Activated B cell treated with CpG ODN at 0.5 μM for 24 hours (primary cell): ENCODE results near the gene CXorf58. TPM values are rescaled to one million over a fixed set of nuclear protein-coding genes. Genes with fewer than 3 reads are reported as not detected.
A peak's percentile ranks its signal among the peaks of the same experiment; 100 is the strongest.

Experiments
- ATAC-seq: fragments of 200-7000 bp; cut with Tn5 transposase; one replicate; pipeline ENCODE4 v1.10.0; 2021; ENCODE audit warnings: low read depth, mild to moderate bottlenecking, moderate library complexity
- CTCF ChIA-PET: fragments of 350-600 bp; sonication (Branson Sonifier 250); formaldehyde crosslinking; loops from one replicate; lab custom pipeline; 2021; ENCODE audit warnings: antibody characterized with exemption; lab: Charles Lee
- POLR2A ChIA-PET: fragments of 350-600 bp; sonication (Branson Sonifier 250); formaldehyde crosslinking; loops from one replicate; lab custom pipeline; 2021; ENCODE audit warnings: antibody characterized with exemption; lab: Charles Lee
- DNase-seq: peaks from one replicate; pipeline ENCODE4 v3.0.0; 2022
- H3K27ac Mint-ChIP-seq: one replicate; pipeline ENCODE4 v1.8.0; 2020; ENCODE audit warnings: mixed read lengths
- H3K27me3 Mint-ChIP-seq: one replicate; pipeline ENCODE4 v1.8.0; 2021; ENCODE audit warnings: mixed read lengths
- H3K36me3 Mint-ChIP-seq: one replicate; pipeline ENCODE4 v1.8.0; 2021; ENCODE audit warnings: low read depth, mixed read lengths
- H3K4me1 Mint-ChIP-seq: one replicate; pipeline ENCODE4 v1.8.0; 2021; ENCODE audit warnings: mixed read lengths
- H3K4me3 Mint-ChIP-seq: one replicate; pipeline ENCODE4 v1.8.0; 2020; ENCODE audit warnings: mild to moderate bottlenecking, mixed read lengths
- H3K9me3 Mint-ChIP-seq: one replicate; pipeline ENCODE4 v1.8.0; 2020; ENCODE audit warnings: mixed read lengths
- intact Hi-C: fragments of 100-400 bp; cut with micrococcal nuclease; formaldehyde crosslinking; loops from one replicate; pipeline ENCODE4 v1.15.1; 2024
- total RNA-seq: library from RNA; stranded (reverse); gene quantifications from 2 replicates; pipeline ENCODE4 v1.2.3, GENCODE V29; 2022
- TF ChIP-seq, protein P1 (sequence below): fragments of 200-600 bp; IDR thresholded peaks from one replicate; pipeline ENCODE4 v1.8.0; 2022; ENCODE audit warnings: antibody characterized with exemption, mild to moderate bottlenecking

CXorf58 gene
- total RNA-seq, 1 donor from 2014 or later, result not detected

GRCh38 chrX:23896981-23897380, 10.8 kb upstream of the CXorf58 start:
- ATAC-seq (no peak), DNase-seq (no peak)
- H3K4me3 Mint-ChIP-seq, result no peak overlapping the region
- CTCF ChIA-PET, result interaction anchor here (0.7 kb wide), 1 partner anchor 203 kb away, joined by 3 read pairs; no protein-coding TSS in a partner anchor
- POLR2A ChIA-PET, result interaction anchor here (0.5 to 1.2 kb wide), 2 partner anchors 10 to 140 kb away, joined by 3 to 4 read pairs; partner anchors contain the start of genes APOO and CXorf58
- no peak overlapping the region for H3K27ac Mint-ChIP-seq
- no peaks in the 10 kb centered on the region for H3K36me3 Mint-ChIP-seq
- H3K9me3 Mint-ChIP-seq, result no peaks in the 10 kb centered on the region
- intact Hi-C loops, result no loop called here
- TF ChIP-seq, protein P1, sequence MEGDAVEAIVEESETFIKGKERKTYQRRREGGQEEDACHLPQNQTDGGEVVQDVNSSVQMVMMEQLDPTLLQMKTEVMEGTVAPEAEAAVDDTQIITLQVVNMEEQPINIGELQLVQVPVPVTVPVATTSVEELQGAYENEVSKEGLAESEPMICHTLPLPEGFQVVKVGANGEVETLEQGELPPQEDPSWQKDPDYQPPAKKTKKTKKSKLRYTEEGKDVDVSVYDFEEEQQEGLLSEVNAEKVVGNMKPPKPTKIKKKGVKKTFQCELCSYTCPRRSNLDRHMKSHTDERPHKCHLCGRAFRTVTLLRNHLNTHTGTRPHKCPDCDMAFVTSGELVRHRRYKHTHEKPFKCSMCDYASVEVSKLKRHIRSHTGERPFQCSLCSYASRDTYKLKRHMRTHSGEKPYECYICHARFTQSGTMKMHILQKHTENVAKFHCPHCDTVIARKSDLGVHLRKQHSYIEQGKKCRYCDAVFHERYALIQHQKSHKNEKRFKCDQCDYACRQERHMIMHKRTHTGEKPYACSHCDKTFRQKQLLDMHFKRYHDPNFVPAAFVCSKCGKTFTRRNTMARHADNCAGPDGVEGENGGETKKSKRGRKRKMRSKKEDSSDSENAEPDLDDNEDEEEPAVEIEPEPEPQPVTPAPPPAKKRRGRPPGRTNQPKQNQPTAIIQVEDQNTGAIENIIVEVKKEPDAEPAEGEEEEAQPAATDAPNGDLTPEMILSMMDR, result no peak
- H3K27me3 Mint-ChIP-seq, result no peaks in the 10 kb centered on the region
- no peaks in the 10 kb centered on the region for H3K4me1 Mint-ChIP-seq

- Mint-ChIP-seq H3K4me3 (no peak overlapping the region), H3K27ac (no peak overlapping the region), H3K9me3 (no peaks in the 10 kb centered on the region), H3K27me3 (no peaks in the 10 kb centered on the region), H3K36me3 (no peaks in the 10 kb centered on the region), H3K4me1 (no peaks in the 10 kb centered on the region)
- intact Hi-C loops, result no loop called here
- CTCF ChIA-PET, result no interaction called here
- ATAC-seq (no peak), DNase-seq (no peak)
- TF ChIP-seq, protein P1, result no peak
- POLR2A ChIA-PET, result no interaction called here
Observed at GRCh38 chrX:23898412-23898959, 9.3 kb upstream of the CXorf58 start.

- TF ChIP-seq, protein P1, result no peak
- Mint-ChIP-seq H3K27me3 (no peaks in the 10 kb centered on the region), H3K9me3 (no peaks in the 10 kb centered on the region), H3K4me3 (no peak overlapping the region), H3K4me1 (no peaks in the 10 kb centered on the region), H3K27ac (no peak overlapping the region), H3K36me3 (no peaks in the 10 kb centered on the region)
- ChIA-PET POLR2A (interaction anchor here (2.6 kb wide), 1 partner anchor 117 kb away, joined by 55 read pairs; the partner anchor contains the start of gene SAT1), CTCF (interaction anchor here (3.0 to 4.9 kb wide), 3 partner anchors 118 to 206 kb away, joined by 19 to 79 read pairs (median 56); partner anchors contain the start of gene SAT1)
- intact Hi-C loops, result no loop called here
- ATAC-seq (no peak), DNase-seq (no peak)
Observed at GRCh38 chrX:23900220-23900797, 7.5 kb upstream of the CXorf58 start.

GRCh38 chrX:23901060-23901459, 6.7 kb upstream of the CXorf58 start:
- no peaks in the 10 kb centered on the region for H3K27me3 Mint-ChIP-seq
- ATAC-seq (no peak), DNase-seq (no peak)
- H3K4me3 Mint-ChIP-seq, result no peak overlapping the region
- H3K9me3 Mint-ChIP-seq, result no peaks in the 10 kb centered on the region
- POLR2A ChIA-PET, result interaction anchor here (0.7 to 2.6 kb wide), 4 partner anchors 117 to 209 kb away, joined by 3 to 55 read pairs (median 6); partner anchors contain the start of gene SAT1
- H3K36me3 Mint-ChIP-seq, result no peaks in the 10 kb centered on the region
- TF ChIP-seq, protein P1, result no peak
- CTCF ChIA-PET, result interaction anchor here (0.8 to 4.9 kb wide), 11 partner anchors 119 to 214 kb away, joined by 3 to 79 read pairs (median 10); partner anchors contain the start of genes EIF2S3 and SAT1
- H3K4me1 Mint-ChIP-seq, result no peaks in the 10 kb centered on the region
- H3K27ac Mint-ChIP-seq, result no peak overlapping the region
- intact Hi-C loops, result no loop called here

DNA sequence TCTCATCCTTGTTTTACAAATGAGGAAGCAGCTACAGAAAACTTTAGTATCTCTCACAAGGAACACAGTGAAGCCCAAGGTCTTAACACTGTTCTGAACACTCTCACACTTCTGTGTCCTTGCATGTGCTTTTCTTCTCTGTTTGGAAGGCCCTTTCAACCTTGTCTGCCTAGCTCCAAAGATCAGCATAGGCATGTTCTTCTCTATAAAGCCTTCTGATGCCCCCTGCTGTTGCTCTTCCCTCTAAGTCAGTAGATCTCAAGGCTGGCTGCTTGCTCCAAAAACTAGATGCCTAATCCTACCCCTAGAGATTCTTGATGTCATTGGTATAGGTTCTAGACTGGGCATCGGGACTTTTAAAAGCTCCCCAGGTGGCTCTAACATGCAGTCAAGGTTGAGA, 6.0 kb upstream of the CXorf58 start:
- Mint-ChIP-seq H3K36me3 (no peaks in the 10 kb centered on the region), H3K4me1 (peaks cover 4% of the 10 kb centered on the region), H3K27me3 (no peaks in the 10 kb centered on the region), H3K4me3 (no peak overlapping the region), H3K27ac (no peak overlapping the region), H3K9me3 (no peaks in the 10 kb centered on the region)
- DNase-seq (no peak), ATAC-seq (peak; percentile 87)
- ChIA-PET CTCF (interaction anchor here (0.6 to 4.9 kb wide), 33 partner anchors 10 to 1917 kb away, joined by 3 to 79 read pairs (median 4); partner anchors contain the start of genes ACOT9, EIF2S3 and SAT1), POLR2A (interaction anchor here (0.9 to 2.6 kb wide), 6 partner anchors 118 to 208 kb away, joined by 3 to 55 read pairs (median 6); partner anchors contain the start of genes ACOT9, EIF2S3 and SAT1)
- TF ChIP-seq, protein P1, result no peak
- intact Hi-C loops, result loop anchor here (1.0 to 2.0 kb wide), 5 partner anchors 119 to 1917 kb away; partner anchors contain the start of gene SAT1
